ENCODE measurements around the gene CD96.
A peak's percentile ranks its signal among the peaks of the same experiment; 100 is the strongest.

Gene CD96

GRCh38 chr3:111593666-111594065 is 51.7 kb downstream of the CD96 start:
- TF ChIP-seq USF1 (IDR thresholded peaks at IDR 0.05), result no peak
- TF ChIP-seq MAX (IDR thresholded peaks at IDR 0.05), result no peak
- no peak for TF ChIP-seq NFIC (IDR thresholded peaks at IDR 0.05)
- TF ChIP-seq TEAD4 (IDR thresholded peaks at IDR 0.05), result no peak
- no peak for TF ChIP-seq TCF12 (IDR thresholded peaks at IDR 0.05; ENCODE audit: low read depth)
- no peak for TF ChIP-seq FOXM1 (IDR thresholded peaks at IDR 0.05; ENCODE audit: borderline replicate concordance, low read depth)
- no peak for TF ChIP-seq CEBPB (IDR thresholded peaks at IDR 0.05)
- TF ChIP-seq RAD21 (IDR thresholded peaks at IDR 0.05; ENCODE audit: low read depth), result no peak
- TF ChIP-seq EP300 (IDR thresholded peaks at IDR 0.05; ENCODE audit: borderline replicate concordance), result no peak
- TF ChIP-seq TAF1 (IDR thresholded peaks at IDR 0.05; ENCODE audit: low read depth), result no peak
- TF ChIP-seq YY1 (IDR thresholded peaks at IDR 0.05; ENCODE audit: low read depth), result no peak
- TF ChIP-seq CREB1 (IDR thresholded peaks at IDR 0.05; ENCODE audit: low read depth), result no peak
- no peak for TF ChIP-seq ZBTB7A (IDR thresholded peaks at IDR 0.05; ENCODE audit: low read depth)
- no peak for TF ChIP-seq EGR1 (IDR thresholded peaks at IDR 0.05)
- no peak for TF ChIP-seq REST (IDR thresholded peaks at IDR 0.05; ENCODE audit: low read depth)

- no peak; the same call in 1 of the 2 replicates for TF ChIP-seq CREB1 (IDR thresholded peaks at IDR 0.05; ENCODE audit: low read depth)
- no peak for TF ChIP-seq REST (IDR thresholded peaks at IDR 0.05; ENCODE audit: low read depth)
- TF ChIP-seq EGR1 (IDR thresholded peaks at IDR 0.05), result no peak; the same call in 1 of the 2 replicates
- TF ChIP-seq RAD21 (IDR thresholded peaks at IDR 0.05; ENCODE audit: low read depth), result peak; percentile 15; the same call in 1 of the 2 replicates
- TF ChIP-seq ZBTB7A (IDR thresholded peaks at IDR 0.05; ENCODE audit: low read depth), result no peak
- peak; percentile 87 for TF ChIP-seq EP300 (IDR thresholded peaks at IDR 0.05; ENCODE audit: borderline replicate concordance)
- TF ChIP-seq TCF12 (IDR thresholded peaks at IDR 0.05; ENCODE audit: low read depth), result peak; percentile 87
- peak; percentile 58; the same call in 1 of the 2 replicates for TF ChIP-seq FOXM1 (IDR thresholded peaks at IDR 0.05; ENCODE audit: borderline replicate concordance, low read depth)
- peak; percentile 60 for TF ChIP-seq NFIC (IDR thresholded peaks at IDR 0.05)
- peak; percentile 55; the same call in 1 of the 2 replicates for TF ChIP-seq YY1 (IDR thresholded peaks at IDR 0.05; ENCODE audit: low read depth)
- no peak for TF ChIP-seq MAX (IDR thresholded peaks at IDR 0.05)
- TF ChIP-seq TEAD4 (IDR thresholded peaks at IDR 0.05), result peak; percentile 87
- no peak for TF ChIP-seq CEBPB (IDR thresholded peaks at IDR 0.05)
- TF ChIP-seq TAF1 (IDR thresholded peaks at IDR 0.05; ENCODE audit: low read depth), result no peak
- TF ChIP-seq USF1 (IDR thresholded peaks at IDR 0.05), result no peak
These were observed 52.2 kb downstream of the CD96 start for GRCh38 chr3:111594205-111594604.

GRCh38 chr3:111594781-111595180 is 52.8 kb downstream of the CD96 start:
- TF ChIP-seq TCF12 (IDR thresholded peaks at IDR 0.05; ENCODE audit: low read depth), result no peak
- TF ChIP-seq MAX (IDR thresholded peaks at IDR 0.05), result no peak
- no peak for TF ChIP-seq NFIC (IDR thresholded peaks at IDR 0.05)

GRCh38 chr3:111595232-111595631 is 53.2 kb downstream of the CD96 start, which contains the start of gene ZBED2:
Gene ZBED2, minus strand, starts transcription at chr3:111595346. Its CDS starts 1,145 bp downstream, at chr3:111594201.
- TF ChIP-seq ZBTB7A (IDR thresholded peaks at IDR 0.05; ENCODE audit: low read depth) (no peak), FOXM1 (IDR thresholded peaks at IDR 0.05; ENCODE audit: borderline replicate concordance, low read depth) (no peak), CEBPB (IDR thresholded peaks at IDR 0.05) (no peak), REST (IDR thresholded peaks at IDR 0.05; ENCODE audit: low read depth) (no peak), MAX (IDR thresholded peaks at IDR 0.05) (no peak), USF1 (IDR thresholded peaks at IDR 0.05) (no peak), TAF1 (IDR thresholded peaks at IDR 0.05; ENCODE audit: low read depth) (no peak), EGR1 (IDR thresholded peaks at IDR 0.05) (no peak), CREB1 (IDR thresholded peaks at IDR 0.05; ENCODE audit: low read depth) (no peak), TCF12 (IDR thresholded peaks at IDR 0.05; ENCODE audit: low read depth) (peak; percentile 56; the same call in 1 of the 2 replicates), RAD21 (IDR thresholded peaks at IDR 0.05; ENCODE audit: low read depth) (peak; percentile 11; the same call in 1 of the 2 replicates), YY1 (IDR thresholded peaks at IDR 0.05; ENCODE audit: low read depth) (no peak), NFIC (IDR thresholded peaks at IDR 0.05) (peak; percentile 39; the same call in 1 of the 2 replicates), TEAD4 (IDR thresholded peaks at IDR 0.05) (no peak), EP300 (IDR thresholded peaks at IDR 0.05; ENCODE audit: borderline replicate concordance) (peak; percentile 56; the same call in 1 of the 2 replicates)
